Right lobe of liver (tissue), 6 donors: Measurements from ENCODE around the gene SCUBE2. TPM values are rescaled to one million over a fixed set of nuclear protein-coding genes. Genes with fewer than 3 reads are reported as not detected.

Experiments used
- ATAC-seq, 4 donors: fragments of 200-7000 bp; cut with Tn5 transposase; one replicate each; pipeline ENCODE4 v1.9.1; 2020; ENCODE audit warnings: mild to moderate bottlenecking in 4 of 4, moderate library complexity in 4 of 4
- DNase-seq, 3 donors: peaks; one replicate each; pipeline ENCODE4 v3.0.0-alpha.2; 2020
- H3K27ac ChIP-seq, 3 donors: fragments of 200-600 bp; one replicate each; pipeline ENCODE4 v1.8.0; 2022
- H3K27me3 ChIP-seq, 2 donors: fragments of 200-600 bp; one replicate each; pipeline ENCODE4 v1.8.0; 2022
- H3K36me3 ChIP-seq, 4 donors: fragments of 200-600 bp; sonication (generic) in 1 of 4; one replicate each; pipeline versions ENCODE4 v1.5.1 to v1.8.0; 2017 to 2022; ENCODE audit warnings: control low read depth in 1 of 4
- H3K4me1 ChIP-seq, 4 donors: fragments of 200-600 bp; sonication (generic) in 1 of 4; one replicate each; pipeline versions ENCODE4 v1.5.1 to v1.8.0; 2017 to 2022; ENCODE audit warnings: control low read depth in 1 of 4
- H3K4me3 ChIP-seq, 3 donors: fragments of 200-600 bp; one replicate each; pipeline ENCODE4 v1.8.0; 2022
- H3K9me3 ChIP-seq, 4 donors: fragments of 200-600 bp; sonication (generic) in 1 of 4; one replicate each; pipeline versions ENCODE4 v1.5.1 to v1.8.0; 2017 to 2022; ENCODE audit warnings: control low read depth in 1 of 4
- POLR2A ChIP-seq: fragments of 450-650 bp; IDR thresholded peaks from one replicate; pipeline ENCODE4 v1.6.1; 2017; ENCODE audit warnings: antibody characterized with exemption, mild to moderate bottlenecking
- WGBS: methylation state at CpG from one replicate; pipeline ENCODE4 v1.1.6; 2018; ENCODE audit warnings: low coverage, low lambda C conversion rate; ENCODE audit not compliant: insufficient coverage; ENCODE audit errors: missing lambda C conversion rate; 5-methylcytosine and 5-hydroxymethylcytosine counted together
- intact Hi-C, 2 donors: fragments of 100-400 bp; cut with DNase I; formaldehyde crosslinking; loops; one replicate each; pipeline versions ENCODE4 v1.11.2 to v1.14.1; 2022
- long read RNA-seq: library from polyadenylated mRNA; unstranded; transcript quantifications from one replicate; pipeline ENCODE4 v2.0.0, GENCODE V29; 2019
- total RNA-seq, 6 experiments: library from RNA; depleted of rRNA in 2 of 6; stranded (reverse); fragments of >200 nt in 2 of 6; fragmentation: NEBNext Ultra II Directional in 3 of 6; extraction: Animal tissue kit (Norgen Biotek cat#: 25700) in 3 of 6; gene quantifications; one replicate each; pipeline versions ENCODE4 v1.1.0 to v1.2.4, GENCODE V29; 2016 to 2023
- TF ChIP-seq, protein P1 (sequence below), 4 donors: fragments of 200-600 bp in 3 of 4; fragments of 450-650 bp in 1 of 4; IDR thresholded peaks; one replicate each; pipeline versions ENCODE4 v1.5.1 to v1.8.0; 2016 to 2022; ENCODE audit warnings: antibody characterized with exemption in 4 of 4, mild to moderate bottlenecking in 2 of 4
- donor health status: DM: no; HTN: yes; CAD: no.
- donor health status: DM: no; HTN: no; CAD: no.
- donor health status: DM: no; HTN: no; CAD: no.
- donor health status: DM: no; HTN: yes; CAD: no.
- donor health status: DM: no; HTN: yes; CAD: no.

SCUBE2 gene
- 1 to 10 TPM in 1 of 6 experiments, under 1 TPM in 5; 0.19 to 1.1 (median 0.32) TPM for total RNA-seq
- long read RNA-seq, result 0 reads

DNA sequence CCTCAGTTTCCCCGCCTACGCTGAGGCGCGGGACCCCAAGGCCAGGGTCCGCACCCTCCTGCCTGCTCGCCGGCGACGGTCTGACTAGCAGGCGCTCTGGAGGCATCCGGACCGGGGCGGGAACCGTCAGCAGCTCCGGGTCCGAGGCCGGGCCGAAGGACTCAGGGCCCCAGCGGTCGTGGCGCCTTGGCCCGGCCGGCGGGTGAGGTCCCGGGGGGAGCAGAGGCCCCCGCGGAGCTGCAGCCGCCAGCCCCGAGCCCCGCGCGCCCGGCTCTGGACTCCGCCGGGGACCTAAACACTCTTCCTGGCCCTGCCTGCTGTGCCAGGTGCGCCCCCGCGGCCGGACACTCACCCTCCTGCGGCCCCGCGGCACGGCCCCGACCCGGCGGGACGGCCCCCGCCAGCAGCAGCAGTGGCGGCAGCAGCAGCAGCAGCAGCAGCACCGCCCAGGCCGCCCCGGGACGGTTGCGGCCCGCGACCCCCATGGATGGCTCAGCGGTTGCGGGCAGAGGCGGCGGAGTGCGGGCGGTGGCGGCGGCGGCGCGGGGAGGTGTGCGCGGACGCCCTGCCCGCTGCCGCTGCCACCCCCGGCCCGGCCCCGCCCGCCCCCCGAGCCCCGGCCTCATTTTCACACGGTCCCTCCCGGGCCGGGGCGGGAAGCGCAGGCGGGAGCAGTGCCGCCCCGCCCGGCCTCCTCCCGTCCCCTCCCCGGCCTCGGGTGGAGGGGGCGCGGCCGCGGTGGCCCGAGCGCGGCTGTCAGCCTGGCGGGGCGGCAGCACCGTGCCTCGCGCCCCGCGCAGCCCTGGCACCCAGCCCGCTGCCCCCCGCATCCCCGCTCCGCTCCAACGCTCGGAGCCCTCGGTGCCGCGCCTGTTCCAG lies at the start of gene SCUBE2:
SCUBE2 (minus strand) TSS at position 556 of the 879 bp plus-strand sequence; CDS start at position 485, 71 bp downstream.
- no peak within 1 kb of the TSS for H3K27ac ChIP-seq
- H3K36me3 ChIP-seq, result no peaks in the 10 kb centered on the region
- peaks cover 0 to 3% (median 0%) of the 10 kb centered on the region in 4 donors for H3K4me1 ChIP-seq
- TF ChIP-seq POLR2A, result no peak
- peak in 1 of 4 donors; percentile 25 for ATAC-seq
- DNase-seq, result no peak
- WGBS, result no CpG with 5 or more reads among the region's 113 CpGs
- intact Hi-C loops, result no loop called here
- peaks cover 0 to 5% of the 10 kb centered on the region in 2 donors for H3K27me3 ChIP-seq
- peak within 1 kb of the TSS; percentile 11 to 40 (median 18) for H3K4me3 ChIP-seq
- no peaks in the 10 kb centered on the region for H3K9me3 ChIP-seq

DNA sequence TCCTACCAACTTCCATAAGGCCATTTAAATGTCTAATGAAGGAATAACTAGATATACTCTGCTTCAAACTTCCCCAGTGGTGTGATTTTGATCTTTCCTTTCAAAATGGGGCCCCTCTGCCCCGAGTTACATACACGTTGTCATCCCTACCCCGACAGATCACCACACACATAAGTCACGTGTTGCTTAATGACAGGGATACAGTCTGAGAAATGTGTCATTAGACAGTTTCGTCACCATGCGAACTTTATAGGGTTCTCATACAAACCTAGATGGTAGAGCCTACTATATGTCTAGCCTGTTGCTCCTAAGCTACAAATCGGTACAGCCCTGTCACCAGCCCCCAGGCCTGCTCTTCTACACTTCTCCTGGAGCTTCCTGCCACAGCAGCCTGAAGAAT lies 49.8 kb upstream of the SCUBE2 start:
- no peak for ATAC-seq
- H3K9me3 ChIP-seq, result no peaks in the 10 kb centered on the region
- peaks cover 0 to 41% (median 8%) of the 10 kb centered on the region in 4 donors for H3K36me3 ChIP-seq
- H3K4me3 ChIP-seq, result no peak overlapping the region
- DNase-seq, result no peak
- peaks cover 0 to 21% (median 10%) of the 10 kb centered on the region in 4 donors for H3K4me1 ChIP-seq
- no peak overlapping the region for H3K27ac ChIP-seq
- 82% methylated on average over 7 of the region's 7 CpGs for WGBS
- TF ChIP-seq POLR2A, result no peak
- TF ChIP-seq, protein P1, sequence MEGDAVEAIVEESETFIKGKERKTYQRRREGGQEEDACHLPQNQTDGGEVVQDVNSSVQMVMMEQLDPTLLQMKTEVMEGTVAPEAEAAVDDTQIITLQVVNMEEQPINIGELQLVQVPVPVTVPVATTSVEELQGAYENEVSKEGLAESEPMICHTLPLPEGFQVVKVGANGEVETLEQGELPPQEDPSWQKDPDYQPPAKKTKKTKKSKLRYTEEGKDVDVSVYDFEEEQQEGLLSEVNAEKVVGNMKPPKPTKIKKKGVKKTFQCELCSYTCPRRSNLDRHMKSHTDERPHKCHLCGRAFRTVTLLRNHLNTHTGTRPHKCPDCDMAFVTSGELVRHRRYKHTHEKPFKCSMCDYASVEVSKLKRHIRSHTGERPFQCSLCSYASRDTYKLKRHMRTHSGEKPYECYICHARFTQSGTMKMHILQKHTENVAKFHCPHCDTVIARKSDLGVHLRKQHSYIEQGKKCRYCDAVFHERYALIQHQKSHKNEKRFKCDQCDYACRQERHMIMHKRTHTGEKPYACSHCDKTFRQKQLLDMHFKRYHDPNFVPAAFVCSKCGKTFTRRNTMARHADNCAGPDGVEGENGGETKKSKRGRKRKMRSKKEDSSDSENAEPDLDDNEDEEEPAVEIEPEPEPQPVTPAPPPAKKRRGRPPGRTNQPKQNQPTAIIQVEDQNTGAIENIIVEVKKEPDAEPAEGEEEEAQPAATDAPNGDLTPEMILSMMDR (IDR thresholded peaks at IDR 0.05), result no peak
- no peaks in the 10 kb centered on the region for H3K27me3 ChIP-seq
- intact Hi-C loops, result no loop called here

DNA sequence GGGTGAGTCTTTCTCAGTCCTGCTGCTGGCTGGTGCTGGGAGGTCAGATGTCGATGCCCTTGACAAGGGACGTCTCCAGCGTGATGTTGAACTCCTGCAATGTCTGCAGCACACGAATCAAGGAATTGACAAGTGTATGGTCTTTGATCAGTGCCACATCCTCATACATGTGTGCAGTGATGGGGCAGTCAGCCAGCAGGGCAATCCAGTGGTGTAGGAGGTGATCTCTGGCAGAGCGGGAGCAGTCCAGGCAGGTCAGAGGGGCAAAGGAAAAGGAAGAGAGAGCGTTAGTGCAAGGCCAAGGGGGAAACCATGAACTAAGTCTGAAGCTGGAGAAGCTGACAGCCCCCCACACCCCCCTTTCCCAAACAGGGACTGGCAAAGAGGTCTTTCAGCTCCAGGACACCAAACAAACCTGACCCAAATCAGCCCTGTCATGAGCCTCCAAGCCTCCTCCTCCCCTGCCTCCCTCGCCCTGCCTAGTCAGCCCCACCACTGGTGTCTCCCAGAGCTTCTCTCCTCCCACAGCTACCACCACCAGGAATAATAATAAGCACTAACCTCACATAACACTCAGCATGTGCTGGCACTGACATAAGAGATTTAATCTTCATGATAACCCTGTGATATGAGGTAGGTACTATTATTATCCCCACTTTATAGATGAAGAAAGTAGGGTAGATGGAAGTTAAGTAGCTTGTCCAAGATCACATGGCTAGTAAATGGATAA lies 48.4 kb upstream of the SCUBE2 start:
- ATAC-seq, result peak; percentile 51 to 71 (median 59)

DNA sequence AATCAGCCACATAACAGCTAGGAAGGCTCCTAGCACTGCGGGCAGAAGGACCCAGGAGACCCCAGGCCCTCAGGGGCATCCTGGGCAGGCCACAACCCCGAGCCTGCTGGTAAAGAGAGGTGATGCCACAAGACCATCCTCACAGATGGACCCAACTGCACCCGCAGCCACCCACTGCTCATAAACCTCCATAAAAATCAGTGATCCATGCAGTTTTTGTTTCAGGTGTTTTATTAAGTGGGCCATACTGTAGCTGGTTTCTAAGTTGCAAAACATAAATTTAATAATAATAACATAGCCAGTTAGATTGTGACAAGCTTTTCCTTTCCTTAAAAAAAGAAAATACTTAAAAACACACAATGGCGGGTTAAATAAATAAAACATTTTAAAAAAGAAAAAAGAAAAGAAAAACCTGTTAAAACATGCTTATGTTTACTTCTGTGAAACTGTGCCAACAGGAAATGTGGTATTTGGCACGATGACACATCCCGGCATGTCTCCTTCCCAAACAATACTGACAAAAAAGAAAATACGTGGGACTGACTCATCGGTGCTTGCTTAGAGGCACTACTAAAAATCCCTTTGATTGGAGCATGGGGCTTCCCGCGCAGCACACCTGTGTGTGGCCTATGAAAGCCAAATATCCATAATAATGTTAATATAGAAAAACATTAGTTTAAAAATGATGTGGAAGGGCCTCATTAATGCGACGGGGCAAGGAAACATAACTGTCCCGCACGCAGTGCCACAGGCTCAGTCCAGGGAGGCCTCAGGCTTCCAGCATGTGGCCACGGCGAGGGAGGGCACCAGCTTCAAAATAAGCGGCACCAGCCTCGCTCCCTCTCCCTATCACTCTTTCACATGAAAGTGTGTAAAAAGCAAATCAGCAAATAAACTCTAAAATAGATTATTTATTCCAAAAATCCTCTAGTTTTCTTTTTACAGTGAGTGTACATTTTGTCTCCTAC lies 47.5 kb upstream of the SCUBE2 start:
- 45% methylated on average over 14 of the region's 18 CpGs for WGBS
- ATAC-seq (peak; percentile 34 to 85 (median 59)), DNase-seq (peak in 1 of 3 donors; percentile 27)
- Histone ChIP-seq H3K4me3 (no peak overlapping the region), H3K27ac (peak overlapping the region in 2 of 3 donors; percentile 33 to 68), H3K9me3 (no peaks in the 10 kb centered on the region), H3K27me3 (no peaks in the 10 kb centered on the region), H3K36me3 (peaks cover 0 to 25% (median 8%) of the 10 kb centered on the region in 4 donors), H3K4me1 (peaks cover 0 to 21% (median 10%) of the 10 kb centered on the region in 4 donors)
- intact Hi-C loops, result loop anchor here in 1 of 2 donors (10.0 kb wide), 1 partner anchor 124 kb away; no protein-coding TSS in a partner anchor
- no peak for TF ChIP-seq POLR2A
- TF ChIP-seq, protein P1 (IDR thresholded peaks at IDR 0.05), result no peak

More for the DNA sequence above, 48.4 kb upstream of the SCUBE2 start:
- H3K9me3 ChIP-seq, result no peaks in the 10 kb centered on the region
- no peaks in the 10 kb centered on the region for H3K27me3 ChIP-seq
- TF ChIP-seq POLR2A, result no peak
- TF ChIP-seq, protein P1 (IDR thresholded peaks at IDR 0.05), result no peak
- H3K27ac ChIP-seq, result peak overlapping the region in 1 of 3 donors; percentile 68
- no peak overlapping the region for H3K4me3 ChIP-seq
- peak; percentile 57 to 68 (median 61) for DNase-seq
- peaks cover 0 to 21% (median 10%) of the 10 kb centered on the region in 4 donors for H3K4me1 ChIP-seq
- intact Hi-C loops, result loop anchor here in 1 of 2 donors (10.0 kb wide), 1 partner anchor 125 kb away; no protein-coding TSS in a partner anchor
- 23% methylated on average over 6 of the region's 7 CpGs for whole genome bisulfite sequencing
- H3K36me3 ChIP-seq, result peaks cover 0 to 34% (median 8%) of the 10 kb centered on the region in 4 donors
